Mucosa of descending colon (tissue), 3 donors: Measurements from ENCODE around the gene GPC6. TPM values are rescaled to one million over a fixed set of nuclear protein-coding genes. Genes with fewer than 3 reads are reported as not detected.

Source experiments
- ATAC-seq: fragments of 200-7000 bp; cut with Tn5 transposase; one replicate; pipeline ENCODE4 v1.9.1; 2020; ENCODE audit warnings: mild to moderate bottlenecking, moderate library complexity
- DNase-seq, 3 donors: peaks; one replicate each; pipeline ENCODE4 v3.0.0-alpha.2; 2020
- H3K36me3 ChIP-seq: fragments of 200-600 bp; one replicate; pipeline ENCODE4 v1.8.0; 2021; ENCODE audit warnings: low read depth, mild to moderate bottlenecking
- H3K4me1 ChIP-seq: fragments of 200-600 bp; one replicate; pipeline ENCODE4 v1.8.0; 2021; ENCODE audit warnings: low read depth, mild to moderate bottlenecking
- H3K4me3 ChIP-seq: fragments of 200-600 bp; one replicate; pipeline ENCODE4 v1.8.0; 2021; ENCODE audit warnings: mild to moderate bottlenecking
- H3K9me3 ChIP-seq: fragments of 200-600 bp; one replicate; pipeline ENCODE4 v1.8.0; 2021; ENCODE audit warnings: mild to moderate bottlenecking
- intact Hi-C, 2 donors: fragments of 100-400 bp; cut with DNase I in 1 of 2; cut with micrococcal nuclease in 1 of 2; formaldehyde crosslinking; loops; one replicate each; pipeline versions ENCODE4 v1.11.0 to v1.11.1; 2022; cut with DNase I, micrococcal nuclease
- total RNA-seq, 3 donors: library from RNA; stranded (reverse); fragmentation: NEBNext Ultra II Directional in 2 of 3; extraction: Animal tissue kit (Norgen Biotek cat#: 25700) in 2 of 3; gene quantifications; one replicate each; pipeline versions ENCODE4 v1.2.1 to v1.2.4, GENCODE V29; 2021 to 2023
- TF ChIP-seq, protein P1 (sequence below): fragments of 200-600 bp; IDR thresholded peaks from one replicate; pipeline ENCODE4 v1.8.0; 2022; ENCODE audit warnings: antibody characterized with exemption, mild to moderate bottlenecking
- donor health status: DM: no; HTN: no; CAD: no; lungs with moderate emphysema.
- donor health status: DM: no; HTN: no; CAD: no.
- donor health status: DM: no; HTN: yes; CAD: no.

The GPC6 gene
- total RNA-seq, 3 donors from 2014 or later = 2.7 to 11.3 (median 7.5) TPM

DNA sequence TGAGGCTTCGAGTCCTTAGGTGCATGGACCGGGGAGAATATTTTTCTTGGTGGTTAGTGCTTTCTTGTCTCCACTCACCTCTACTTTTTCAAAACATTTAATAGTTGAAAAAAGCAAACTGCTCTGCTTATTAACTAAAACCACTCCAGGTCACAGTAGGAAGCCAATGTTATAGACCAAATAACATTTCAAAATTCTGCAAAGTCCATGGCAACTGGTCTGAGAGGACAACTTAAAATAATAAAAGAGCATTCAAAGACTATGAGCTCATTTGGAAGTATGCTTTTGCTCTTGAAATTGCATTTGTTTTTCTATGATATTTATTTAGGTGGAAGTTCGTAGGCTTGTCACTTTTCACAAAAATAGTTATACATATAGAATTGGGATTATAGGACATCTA is 769.9 kb downstream of the GPC6 start:
- H3K4me1 ChIP-seq = no peaks in the 10 kb centered on the region
- H3K4me3 ChIP-seq = no peak overlapping the region
- DNase-seq (no peak), ATAC-seq (no peak)
- intact Hi-C loops = no loop called here
- no peaks in the 10 kb centered on the region for H3K36me3 ChIP-seq
- TF ChIP-seq, protein P1, sequence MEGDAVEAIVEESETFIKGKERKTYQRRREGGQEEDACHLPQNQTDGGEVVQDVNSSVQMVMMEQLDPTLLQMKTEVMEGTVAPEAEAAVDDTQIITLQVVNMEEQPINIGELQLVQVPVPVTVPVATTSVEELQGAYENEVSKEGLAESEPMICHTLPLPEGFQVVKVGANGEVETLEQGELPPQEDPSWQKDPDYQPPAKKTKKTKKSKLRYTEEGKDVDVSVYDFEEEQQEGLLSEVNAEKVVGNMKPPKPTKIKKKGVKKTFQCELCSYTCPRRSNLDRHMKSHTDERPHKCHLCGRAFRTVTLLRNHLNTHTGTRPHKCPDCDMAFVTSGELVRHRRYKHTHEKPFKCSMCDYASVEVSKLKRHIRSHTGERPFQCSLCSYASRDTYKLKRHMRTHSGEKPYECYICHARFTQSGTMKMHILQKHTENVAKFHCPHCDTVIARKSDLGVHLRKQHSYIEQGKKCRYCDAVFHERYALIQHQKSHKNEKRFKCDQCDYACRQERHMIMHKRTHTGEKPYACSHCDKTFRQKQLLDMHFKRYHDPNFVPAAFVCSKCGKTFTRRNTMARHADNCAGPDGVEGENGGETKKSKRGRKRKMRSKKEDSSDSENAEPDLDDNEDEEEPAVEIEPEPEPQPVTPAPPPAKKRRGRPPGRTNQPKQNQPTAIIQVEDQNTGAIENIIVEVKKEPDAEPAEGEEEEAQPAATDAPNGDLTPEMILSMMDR = no peak
- H3K9me3 ChIP-seq = no peaks in the 10 kb centered on the region

GRCh38 chr13:94006296-94006695 is 779.7 kb downstream of the GPC6 start:
- Histone ChIP-seq H3K36me3 (no peaks in the 10 kb centered on the region), H3K4me1 (no peaks in the 10 kb centered on the region), H3K9me3 (no peaks in the 10 kb centered on the region), H3K4me3 (no peak overlapping the region)
- TF ChIP-seq, protein P1 = no peak
- intact Hi-C loops = no loop called here
- DNase-seq (no peak), ATAC-seq (no peak)

DNA sequence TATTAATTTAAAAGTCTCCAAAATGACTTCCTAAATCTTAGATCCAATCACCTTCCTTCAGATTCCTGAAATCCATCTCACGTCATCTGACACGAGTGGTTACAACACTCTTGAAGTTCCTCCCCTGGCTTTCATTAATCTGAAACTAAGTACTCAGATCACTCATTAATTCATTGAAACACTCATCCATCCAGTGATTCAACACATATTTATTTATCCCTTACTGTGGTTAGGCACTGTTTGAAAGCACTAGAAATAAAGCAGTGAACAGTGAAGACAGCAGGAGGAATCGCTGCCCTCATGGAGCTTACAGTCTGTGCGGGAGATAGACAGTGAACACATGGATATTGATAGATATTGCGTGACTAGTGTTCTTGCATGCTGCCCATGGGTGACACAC is 780.5 kb downstream of the GPC6 start:
- Histone ChIP-seq H3K4me3 (no peak overlapping the region), H3K36me3 (no peaks in the 10 kb centered on the region), H3K9me3 (no peaks in the 10 kb centered on the region), H3K4me1 (no peaks in the 10 kb centered on the region)
- intact Hi-C loops = no loop called here
- TF ChIP-seq, protein P1 = no peak
- no peak for DNase-seq
- no peak for ATAC-seq

DNA sequence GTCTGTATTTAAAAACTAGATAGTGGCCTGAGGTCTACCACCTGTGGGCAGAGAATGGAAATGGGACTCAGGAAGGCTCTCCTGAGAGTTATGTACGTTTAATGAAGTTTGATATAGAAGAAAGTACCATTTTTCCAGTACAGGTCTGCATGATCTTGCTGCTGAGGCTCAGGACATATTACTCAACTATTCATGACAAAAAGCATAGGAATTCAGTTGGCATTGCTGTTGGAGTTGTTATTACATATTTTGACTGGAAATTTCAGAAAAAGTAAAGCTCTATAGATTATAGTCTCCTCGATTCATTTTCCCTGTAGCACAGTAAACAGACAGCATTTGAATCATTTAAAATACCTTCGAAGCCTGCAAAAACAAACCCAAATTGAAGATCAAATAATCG is 783.1 kb downstream of the GPC6 start:
- ATAC-seq (no peak), DNase-seq (no peak)
- intact Hi-C loops = no loop called here
- Histone ChIP-seq H3K36me3 (no peaks in the 10 kb centered on the region), H3K9me3 (no peaks in the 10 kb centered on the region), H3K4me1 (no peaks in the 10 kb centered on the region), H3K4me3 (no peak overlapping the region)
- TF ChIP-seq, protein P1 = no peak

DNA sequence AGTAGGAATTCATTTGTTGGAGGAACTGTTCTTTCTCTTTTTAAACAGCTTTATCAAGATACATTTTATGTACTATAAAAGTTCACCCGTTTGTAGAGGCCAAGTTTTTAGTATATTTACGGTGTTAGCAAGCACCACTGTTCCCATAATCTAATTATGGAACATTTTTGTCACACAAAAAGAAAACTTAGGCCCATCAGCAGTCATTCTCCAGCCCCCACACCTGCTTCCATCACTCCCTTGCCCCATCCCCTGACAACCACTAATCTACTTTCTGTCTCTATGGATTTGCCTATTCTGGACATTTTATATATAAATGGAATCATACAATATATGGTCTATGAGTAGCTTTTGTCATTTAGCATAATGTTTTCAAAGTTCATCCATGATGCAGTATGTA is 787.9 kb downstream of the GPC6 start:
- Histone ChIP-seq H3K4me1 (no peaks in the 10 kb centered on the region), H3K36me3 (no peaks in the 10 kb centered on the region), H3K9me3 (no peaks in the 10 kb centered on the region), H3K4me3 (no peak overlapping the region)
- intact Hi-C loops = no loop called here
- DNase-seq = no peak
- TF ChIP-seq, protein P1 = no peak
- ATAC-seq = no peak

- DNase-seq = no peak
- Histone ChIP-seq H3K9me3 (no peaks in the 10 kb centered on the region), H3K4me1 (no peaks in the 10 kb centered on the region), H3K4me3 (no peak overlapping the region), H3K36me3 (no peaks in the 10 kb centered on the region)
- TF ChIP-seq, protein P1 = no peak
- intact Hi-C loops = no loop called here
- no peak for ATAC-seq
Observed at GRCh38 chr13:94020426-94020825, 793.8 kb downstream of the GPC6 start.
